Measurements from ENCODE around the gene CA4.
"Not testable (repeated sequence)": the region's sequence is repeated elsewhere in the genome, so short reads cannot be mapped to it uniquely, and the experiment has no call there.

Gene CA4

DNA sequence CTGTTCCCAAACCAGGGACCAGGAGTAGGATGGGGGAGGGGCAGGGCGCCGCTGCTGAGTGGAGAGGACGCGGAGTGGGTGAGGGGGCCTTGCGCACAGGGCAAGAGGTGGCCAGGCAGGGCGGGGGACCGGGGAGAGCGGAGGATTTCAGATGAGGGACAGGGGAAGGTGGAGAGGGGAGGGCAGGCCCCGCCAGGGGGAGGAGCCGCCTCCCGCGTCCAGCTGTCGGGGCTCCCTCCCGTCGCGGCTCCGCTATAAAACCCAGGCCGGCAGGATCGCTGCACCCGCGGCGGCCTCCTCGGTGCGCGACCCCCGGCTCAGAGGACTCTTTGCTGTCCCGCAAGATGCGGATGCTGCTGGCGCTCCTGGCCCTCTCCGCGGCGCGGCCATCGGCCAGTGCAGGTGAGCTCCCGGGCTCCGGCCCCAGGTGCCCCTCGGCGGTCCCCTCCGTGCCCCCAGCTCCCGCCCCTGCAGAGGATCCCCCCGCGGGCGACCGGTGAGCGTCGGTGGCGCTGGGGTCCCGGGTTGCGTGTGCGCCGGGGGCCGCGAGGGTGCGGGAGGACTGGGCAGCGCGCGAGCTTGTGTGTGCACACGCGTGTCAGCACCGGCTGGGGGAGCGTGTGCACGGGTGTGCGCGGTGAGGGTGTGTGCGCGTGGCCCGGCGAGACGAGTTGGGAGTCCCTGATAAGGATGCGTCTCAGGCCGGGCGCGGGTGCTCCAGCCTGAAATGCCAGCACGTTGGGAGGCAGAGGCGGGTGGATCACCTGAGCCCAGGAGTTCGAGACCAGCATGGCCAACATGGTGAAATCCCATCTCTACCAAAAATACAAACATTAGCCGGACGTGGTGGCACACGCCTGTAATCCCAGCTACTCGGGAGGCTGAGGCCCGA, at the start of gene CA4:
Gene CA4 (plus strand): TSS at position 283 of the 892 bp plus-strand sequence. CDS start 62 bp downstream, at position 345.
- DNase-seq (ENCODE audit: low read depth in 3 of 3), result no peak

- DNase-seq (ENCODE audit: low read depth in 3 of 3), result not testable (repeated sequence)
Measured at GRCh38 chr17:60100577-60100976, 49.2 kb upstream of the CA4 start.

GRCh38 chr17:60102015-60102631, 47.6 kb upstream of the CA4 start:
- DNase-seq (ENCODE audit: low read depth in 3 of 3), result not testable (repeated sequence)

DNA sequence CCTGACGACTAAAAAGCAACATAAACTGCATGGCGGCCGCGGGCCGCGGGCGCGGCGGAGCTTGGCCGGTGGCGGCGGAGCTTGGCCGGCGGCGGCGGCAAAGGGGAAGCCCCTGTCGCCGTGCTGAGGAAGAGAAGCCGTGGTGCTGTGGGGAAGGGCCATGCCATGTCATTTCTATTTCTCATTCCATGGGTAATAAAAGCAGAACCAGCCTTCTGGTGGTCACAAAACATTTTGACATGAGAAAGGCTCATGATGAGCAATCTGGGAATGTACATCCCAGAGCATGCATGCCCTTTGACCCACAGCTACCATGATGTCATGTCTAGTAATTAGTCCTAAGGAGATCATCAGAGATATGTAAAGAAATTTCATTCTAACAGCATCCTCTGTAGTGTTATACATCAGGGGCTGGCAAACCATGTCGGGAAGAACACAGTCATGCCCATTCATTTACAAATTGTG, 47.1 kb upstream of the CA4 start:
- peak in 1 of 3 experiments; percentile 22 for DNase-seq (ENCODE audit: low read depth in 3 of 3)

DNA sequence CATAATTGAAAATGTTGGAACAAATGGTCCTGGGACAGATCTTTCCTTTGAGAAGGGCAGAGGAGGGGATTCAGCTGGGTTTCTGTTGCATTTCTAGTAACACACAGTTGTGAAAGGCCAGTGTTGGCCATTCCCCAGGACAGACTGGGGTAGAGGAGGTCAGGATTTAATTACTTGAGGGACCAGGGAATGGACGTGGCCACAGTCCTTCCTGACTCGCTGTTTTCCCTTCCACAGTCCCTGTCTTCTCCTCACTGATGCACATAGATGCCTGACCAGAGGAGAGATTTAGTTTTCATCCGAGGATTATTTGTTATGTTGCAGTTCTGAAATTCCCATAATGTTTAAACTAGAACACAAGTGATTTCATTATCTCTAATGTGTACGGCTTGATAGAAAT, 45.8 kb upstream of the CA4 start:
- no peak for DNase-seq (ENCODE audit: low read depth in 3 of 3)

DNA sequence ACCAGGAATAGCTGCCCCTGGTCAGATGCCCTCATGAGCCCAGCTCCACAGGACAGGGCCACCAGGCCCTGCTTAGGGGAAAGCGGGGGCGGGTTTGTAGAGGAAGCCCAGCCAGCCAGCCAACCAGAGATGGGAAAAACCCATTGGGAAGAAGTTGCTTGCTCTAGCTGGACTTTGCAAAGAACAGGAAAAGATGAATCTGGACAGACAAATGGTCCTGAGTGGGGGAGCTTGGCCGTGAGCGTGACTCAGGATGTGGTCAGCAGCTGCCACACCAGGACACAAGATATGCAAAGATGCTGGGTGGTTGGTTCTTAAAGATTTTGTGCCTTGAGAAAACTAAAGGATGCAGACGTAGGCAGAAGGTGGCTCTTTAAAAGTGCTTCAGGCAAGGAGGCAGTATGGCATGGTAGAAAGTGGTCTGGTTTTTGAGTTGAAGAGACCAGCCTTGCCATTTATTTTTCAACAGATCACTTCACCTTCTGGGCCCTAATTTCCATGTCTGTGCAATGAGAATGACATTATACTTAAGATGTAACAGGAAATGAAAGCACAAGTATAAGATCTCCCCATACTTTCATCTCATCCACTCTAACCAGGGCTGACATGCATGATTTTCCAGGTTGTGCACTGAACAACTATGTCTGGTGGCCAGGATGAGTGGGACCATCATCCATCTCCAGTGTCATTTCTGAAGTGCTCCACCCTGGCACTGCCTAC, 43.3 kb upstream of the CA4 start:
- no peak for DNase-seq (ENCODE audit: low read depth in 3 of 3)

DNA sequence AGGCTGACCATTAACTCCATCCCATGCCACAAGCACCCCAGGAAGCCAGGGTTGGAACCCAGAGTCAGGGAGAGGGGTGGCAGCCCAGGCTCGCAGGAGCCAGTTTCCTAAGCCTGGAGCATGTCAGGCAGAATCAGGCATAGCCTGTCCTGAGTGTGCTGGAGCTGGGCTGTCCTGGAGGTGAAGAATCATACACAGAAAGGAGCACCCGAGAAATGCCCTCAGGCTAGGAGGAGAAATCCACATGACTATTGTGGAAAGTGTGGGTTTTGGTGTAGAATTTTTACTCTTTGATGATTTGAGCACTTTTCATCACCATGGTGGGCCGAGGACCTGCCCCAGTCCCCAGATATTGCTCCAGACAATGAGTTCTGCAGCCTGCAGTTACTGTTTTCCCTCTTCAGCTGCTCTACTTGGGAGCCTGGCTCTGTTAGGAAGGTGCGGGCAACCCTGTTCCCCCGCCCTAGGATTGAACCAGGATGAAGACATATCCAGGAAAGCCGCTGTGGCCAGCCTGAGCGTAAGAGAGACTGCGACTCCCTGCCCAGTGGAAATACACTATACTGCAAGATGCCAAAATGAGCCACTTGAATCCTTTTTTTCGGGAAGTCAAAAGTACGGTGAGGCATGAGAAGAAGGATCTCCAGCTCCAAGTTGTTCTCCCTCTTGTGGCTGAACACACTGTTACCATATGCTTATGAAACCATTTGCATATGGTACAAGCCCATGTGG, 42.1 kb upstream of the CA4 start:
- no peak for DNase-seq (ENCODE audit: low read depth in 3 of 3)

- DNase-seq (ENCODE audit: low read depth in 3 of 3), result not testable (repeated sequence)
Measured at GRCh38 chr17:60108309-60108708, 41.5 kb upstream of the CA4 start.

DNA sequence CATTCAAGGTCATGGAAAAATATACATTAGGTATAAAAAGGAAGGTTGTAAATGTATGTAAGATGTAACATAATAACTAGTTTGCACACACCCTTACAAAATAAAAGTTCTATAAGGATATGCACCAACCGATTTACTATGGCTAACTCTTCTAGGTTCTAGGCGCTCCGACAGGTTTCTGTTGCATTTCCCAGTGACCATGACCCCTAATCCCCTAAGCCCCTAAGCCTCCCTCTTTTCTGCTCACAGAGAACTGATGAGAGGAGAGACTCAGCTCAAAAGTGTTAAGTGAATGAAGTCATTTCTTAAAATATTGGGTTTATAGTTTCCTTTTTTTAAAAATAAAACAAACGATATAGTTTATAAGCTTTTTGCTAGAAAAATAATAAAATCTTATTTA, 41.1 kb upstream of the CA4 start:
- no peak for DNase-seq (ENCODE audit: low read depth in 3 of 3)

DNA sequence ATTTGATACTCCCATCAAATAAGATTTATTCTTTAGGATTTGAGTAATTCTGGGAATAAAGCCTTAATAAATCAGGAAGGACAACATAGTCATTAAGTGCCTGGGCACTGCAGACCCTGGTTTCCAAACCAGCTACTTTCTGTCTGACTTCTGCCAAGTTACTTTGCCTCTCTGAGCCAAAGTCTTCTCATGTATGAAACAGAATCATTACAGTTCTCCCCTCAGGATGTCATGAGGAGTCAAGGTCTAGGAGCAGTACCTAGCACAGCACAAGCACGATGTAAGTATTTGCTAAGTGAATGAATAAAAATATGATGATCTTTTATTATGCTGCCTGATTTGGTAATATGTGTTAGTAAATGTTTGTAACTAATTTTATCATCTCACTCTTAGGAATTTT, 40.6 kb upstream of the CA4 start:
- no peak for DNase-seq (ENCODE audit: low read depth in 3 of 3)

GRCh38 chr17:60110586-60110985, 39.2 kb upstream of the CA4 start:
- no peak for DNase-seq (ENCODE audit: low read depth in 3 of 3)

DNA sequence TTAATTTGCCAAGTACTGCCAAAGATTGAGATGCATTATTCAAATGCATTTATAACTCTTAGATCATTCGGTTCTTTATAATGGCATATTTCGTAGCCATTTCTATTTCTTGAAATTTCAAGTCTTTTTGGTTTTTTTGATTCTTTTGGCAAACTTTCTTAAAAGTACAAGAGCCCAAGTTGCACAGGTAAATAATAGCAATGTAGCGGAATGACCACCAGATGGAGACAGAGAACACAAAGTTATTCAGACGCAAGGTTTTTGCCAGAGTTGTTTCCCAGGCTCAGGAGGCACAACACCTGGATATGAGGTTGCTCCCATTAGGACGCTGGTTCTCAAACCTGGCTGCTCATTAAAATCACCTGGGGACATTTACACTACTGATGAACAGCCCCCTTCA, 38.1 kb upstream of the CA4 start:
- DNase-seq (ENCODE audit: low read depth in 3 of 3), result not testable (repeated sequence)

GRCh38 chr17:60115364-60115763, 34.4 kb upstream of the CA4 start:
- DNase-seq (ENCODE audit: low read depth in 3 of 3), result not testable (repeated sequence)

DNA sequence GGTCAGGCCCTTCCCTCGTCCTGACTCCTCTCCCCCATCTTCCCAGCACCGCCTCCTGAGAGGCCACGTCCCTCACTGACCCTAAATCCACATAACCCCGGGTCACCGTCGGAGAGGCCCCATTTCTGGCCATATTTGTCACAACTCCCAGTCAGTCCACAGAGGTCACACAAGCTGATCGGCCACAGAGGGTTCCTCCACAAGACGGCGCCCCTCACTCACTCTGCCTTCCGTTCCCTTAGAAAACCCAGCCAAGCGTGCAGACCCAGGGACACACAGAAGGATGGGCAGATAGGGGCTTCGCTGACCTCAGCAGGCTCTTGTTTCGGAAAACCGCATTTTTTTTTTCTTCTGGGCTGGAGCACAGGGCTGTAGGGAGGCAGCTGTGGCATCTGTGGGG, 33.6 kb upstream of the CA4 start:
- DNase-seq (ENCODE audit: low read depth in 3 of 3), result not testable (repeated sequence)

DNA sequence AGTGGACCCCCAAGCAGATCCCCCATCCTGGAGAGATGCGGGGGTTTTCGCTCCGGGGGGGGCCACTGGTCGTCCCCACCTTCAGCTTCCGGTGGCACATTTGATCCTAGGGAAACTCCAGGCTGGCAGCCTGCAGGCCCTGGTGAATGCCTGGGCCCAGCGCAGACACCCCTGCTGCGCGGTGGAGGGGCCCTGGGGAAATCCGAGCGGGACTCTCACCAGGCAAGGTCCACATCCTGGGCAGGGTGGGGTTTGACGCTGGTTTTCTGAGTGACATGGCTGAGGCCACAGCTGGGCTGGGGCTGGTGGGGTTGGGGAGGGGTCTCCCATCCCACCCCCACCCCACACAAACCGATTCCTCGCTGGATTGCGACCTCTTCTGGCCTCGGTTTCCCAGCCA, 30.6 kb upstream of the CA4 start:
- not testable (repeated sequence) for DNase-seq (ENCODE audit: low read depth in 3 of 3)

- DNase-seq (ENCODE audit: low read depth in 3 of 3), result not testable (repeated sequence)
Measured at GRCh38 chr17:60119807-60120748, 29.7 kb upstream of the CA4 start.

DNA sequence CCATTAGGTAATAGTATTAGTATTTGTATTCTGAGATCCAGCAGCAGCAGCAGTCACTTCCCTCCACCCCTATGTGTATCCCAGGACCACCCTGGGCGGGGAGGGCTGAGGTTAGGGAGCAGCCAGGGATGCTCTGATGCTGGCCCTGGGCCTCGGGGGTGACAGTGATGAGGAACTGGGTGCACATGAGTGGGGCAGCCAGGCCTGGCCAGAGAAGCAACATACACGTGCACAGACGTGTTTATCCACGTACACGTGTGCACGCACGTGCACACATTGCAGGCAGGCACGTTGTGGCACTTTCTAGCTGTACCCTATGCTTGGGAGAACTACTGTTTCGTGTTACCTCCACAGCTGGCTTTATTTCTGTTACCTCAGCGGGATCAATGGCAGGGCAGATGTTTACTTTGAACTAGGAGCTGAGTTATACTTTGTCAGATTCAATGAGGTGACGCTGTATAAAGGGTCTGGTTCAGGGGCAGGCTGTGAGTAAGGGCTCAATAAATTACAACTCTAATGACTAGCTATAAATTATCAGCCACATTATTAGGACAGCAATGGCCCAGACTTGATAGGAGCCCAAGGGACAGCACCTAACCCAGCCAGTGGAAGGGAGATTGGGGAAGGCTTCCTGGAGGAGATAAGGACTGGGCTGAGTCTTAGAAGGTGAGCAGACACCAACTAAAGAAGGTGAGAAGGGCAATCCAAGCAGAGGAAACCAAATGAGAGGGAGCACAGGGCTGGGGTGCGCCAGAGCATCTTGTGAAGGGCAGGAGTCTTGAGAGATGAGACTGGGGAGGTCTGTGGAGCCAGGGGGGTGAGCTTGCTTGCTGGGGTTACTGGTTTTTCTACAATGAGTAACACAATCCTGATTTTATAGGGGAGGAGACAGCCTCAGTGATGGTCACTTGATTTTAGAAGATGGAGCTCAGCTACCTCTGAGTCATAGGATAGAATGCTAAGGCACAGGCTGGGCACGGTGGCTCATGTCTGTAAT, 22.4 kb upstream of the CA4 start:
- no peak for DNase-seq (ENCODE audit: low read depth in 3 of 3)

DNA sequence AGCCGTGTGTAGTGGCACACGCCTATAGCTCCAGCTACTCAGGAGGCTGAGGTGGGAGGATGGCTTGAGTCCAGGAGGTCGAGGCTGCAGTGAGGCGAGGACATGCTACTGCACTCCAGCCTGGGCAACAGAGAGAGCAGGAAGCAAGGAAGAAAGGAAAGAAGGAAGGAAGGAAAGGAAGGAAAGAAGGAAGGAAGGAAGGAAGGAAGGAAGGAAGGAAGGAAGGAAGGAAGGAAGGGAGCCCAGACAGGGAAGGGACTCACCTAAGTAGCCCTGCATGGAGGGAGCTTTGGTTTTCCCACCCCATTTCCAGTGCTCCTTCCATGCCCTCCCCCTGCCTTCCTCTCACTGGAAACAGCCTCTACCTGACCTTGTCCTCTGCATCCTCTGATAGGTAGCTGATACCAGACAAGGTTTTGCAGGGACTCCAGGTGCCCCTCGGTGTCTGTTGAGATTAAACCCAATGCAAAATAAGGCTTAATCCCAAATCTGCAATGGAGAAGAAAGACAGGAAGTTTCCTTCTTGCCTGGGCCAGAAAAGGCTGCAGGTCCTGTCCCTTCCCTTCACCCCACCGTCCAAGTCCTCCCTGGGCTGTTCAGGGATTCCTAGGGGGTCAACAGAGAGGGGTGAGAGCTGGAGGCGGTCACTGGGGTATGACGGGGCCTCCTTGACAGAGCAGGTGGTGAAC, 21.5 kb upstream of the CA4 start:
- no peak for DNase-seq (ENCODE audit: low read depth in 3 of 3)

DNA sequence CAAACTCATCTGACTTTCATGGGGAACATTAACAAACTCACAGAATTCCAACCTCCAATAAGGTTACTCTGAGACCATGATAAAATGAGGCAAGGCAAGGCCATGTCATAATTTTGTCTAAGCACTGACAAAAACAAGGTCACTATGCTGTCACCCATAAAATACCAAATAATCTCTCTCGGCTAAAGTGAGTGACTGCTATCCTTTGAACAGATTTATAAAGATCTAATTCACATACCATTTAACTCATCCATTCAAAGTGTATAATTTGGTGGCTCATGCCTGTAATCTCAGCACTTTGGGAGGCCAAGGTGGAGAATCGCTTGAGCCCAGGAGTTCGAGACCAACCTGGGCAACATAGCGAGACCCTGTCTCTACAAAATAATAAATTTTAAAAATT, 20.6 kb upstream of the CA4 start:
- DNase-seq (ENCODE audit: low read depth in 3 of 3), result no peak

All from stimulated activated CD4-positive, alpha-beta T cell treated with anti-CD3 and anti-CD28 coated beads, TNF-alpha, amount 100 ng/mL, for 24 hours (primary cell).